COLO829 (cell line): ENCODE measurements around the gene CKM.
"Not testable (repeated sequence)": the region's sequence is repeated elsewhere in the genome, so short reads cannot be mapped to it uniquely, and the experiment has no call there.

Experiments
- DNase-seq: peaks from one replicate; pipeline ENCODE4 v3.0.0; 2012; ENCODE audit warnings: low spot score

The CKM gene

GRCh38 chr19:45320997-45321775, 1.5 kb downstream of the CKM start:
- no peak for DNase-seq

- DNase-seq, result no peak
These were observed 7.4 kb downstream of the CKM start for GRCh38 chr19:45315304-45315703.

GRCh38 chr19:45314708-45315245, 7.9 kb downstream of the CKM start:
- no peak for DNase-seq

GRCh38 chr19:45312285-45312684, 10.4 kb downstream of the CKM start:
- not testable (repeated sequence) for DNase-seq

GRCh38 chr19:45311621-45312020, 11.1 kb downstream of the CKM start:
- no peak for DNase-seq

GRCh38 chr19:45309322-45309721, 13.4 kb downstream of the CKM start:
- not testable (repeated sequence) for DNase-seq

GRCh38 chr19:45307361-45307760, 15.3 kb downstream of the CKM start:
- no peak for DNase-seq

GRCh38 chr19:45306518-45307027, 16.1 kb downstream of the CKM start:
- DNase-seq, result no peak

GRCh38 chr19:45306040-45306439, 16.6 kb downstream of the CKM start:
- no peak for DNase-seq

GRCh38 chr19:45305421-45305820, 17.3 kb downstream of the CKM start:
- DNase-seq, result no peak

GRCh38 chr19:45305007-45305406, 17.7 kb downstream of the CKM start:
- no peak for DNase-seq

- no peak for DNase-seq
These were observed 18.3 kb downstream of the CKM start for GRCh38 chr19:45304141-45304926.

GRCh38 chr19:45303269-45304060, 19.2 kb downstream of the CKM start:
- DNase-seq, result no peak

- DNase-seq, result no peak
These were observed 20.3 kb downstream of the CKM start for GRCh38 chr19:45302416-45302815.

- no peak for DNase-seq
These were observed 23.0 kb downstream of the CKM start for GRCh38 chr19:45299719-45300118.

GRCh38 chr19:45298264-45298663, 24.4 kb downstream of the CKM start:
- no peak for DNase-seq

GRCh38 chr19:45297674-45298073, 25.0 kb downstream of the CKM start:
- no peak for DNase-seq

- no peak for DNase-seq
These were observed 26.3 kb downstream of the CKM start for GRCh38 chr19:45296355-45296754.

GRCh38 chr19:45295873-45296272, 26.8 kb downstream of the CKM start:
- DNase-seq, result no peak

GRCh38 chr19:45294291-45295029, 28.2 kb downstream of the CKM start:
- no peak for DNase-seq

GRCh38 chr19:45293682-45294081, 29.0 kb downstream of the CKM start:
- DNase-seq, result no peak
